ENCODE results near the gene TESK1.
"Not testable (repeated sequence)": the region's sequence is repeated elsewhere in the genome, so short reads cannot be mapped to it uniquely, and the experiment has no call there.

TESK1 gene

DNA sequence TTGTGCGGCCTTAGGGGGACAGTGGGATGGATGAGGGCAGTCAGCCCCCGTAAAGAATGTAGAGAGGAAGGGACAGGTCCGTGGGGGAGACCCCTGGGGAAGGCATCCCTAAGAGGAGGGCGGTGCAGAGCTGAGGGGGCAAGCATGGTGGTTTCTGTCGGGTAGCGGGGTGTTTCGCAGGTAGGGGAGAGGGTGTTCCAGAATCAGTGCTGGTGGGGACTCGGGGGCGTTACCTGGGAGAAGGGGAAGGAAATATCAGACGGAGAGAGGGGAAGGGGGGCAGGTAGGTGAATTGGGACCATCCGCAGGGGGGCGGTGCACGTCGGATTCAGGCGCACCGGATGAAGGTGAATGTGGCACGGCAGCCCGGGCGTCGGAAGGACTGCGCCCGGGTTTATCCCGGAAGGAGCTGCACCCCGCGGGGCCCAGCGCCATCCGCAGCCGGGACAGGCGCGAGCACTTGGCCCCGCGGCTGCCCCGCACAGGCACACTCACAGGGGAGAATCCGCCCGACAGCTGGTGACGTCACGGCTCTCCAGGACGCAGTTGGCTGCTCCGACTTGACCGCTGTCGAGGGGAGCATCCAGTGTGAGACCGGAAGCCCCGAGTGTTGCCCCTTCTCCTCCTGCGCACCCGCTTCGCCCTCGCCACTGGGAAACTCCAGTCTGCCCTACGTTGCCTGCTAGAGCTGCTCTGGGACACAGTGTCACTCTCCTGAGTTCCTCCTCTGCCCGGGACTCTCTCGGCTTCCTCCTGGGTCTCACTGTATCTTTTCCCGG, 11.8 kb downstream of the TESK1 start:
- DNase-seq, result peak; percentile 89 to 93 (median 92)

DNA sequence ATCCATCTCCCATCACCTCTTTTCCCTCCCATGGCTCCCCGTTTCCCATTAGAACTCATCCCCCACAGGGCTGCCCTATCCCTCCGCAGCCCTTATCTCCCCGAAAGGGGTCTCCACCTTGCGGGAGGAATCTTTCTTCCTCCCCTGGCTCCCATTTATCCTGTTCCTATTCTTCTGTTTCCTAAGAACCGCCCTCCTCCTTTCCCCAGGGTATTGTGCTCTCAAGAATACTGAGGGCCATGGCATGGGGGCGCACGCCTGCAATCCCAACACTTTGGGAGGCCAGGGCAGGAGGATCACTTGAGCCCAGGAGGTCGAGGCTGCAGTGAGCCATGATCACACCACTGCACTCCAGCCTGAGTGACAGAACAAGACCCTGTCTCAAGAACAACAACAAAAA, 12.5 kb downstream of the TESK1 start:
- no peak for DNase-seq

DNA sequence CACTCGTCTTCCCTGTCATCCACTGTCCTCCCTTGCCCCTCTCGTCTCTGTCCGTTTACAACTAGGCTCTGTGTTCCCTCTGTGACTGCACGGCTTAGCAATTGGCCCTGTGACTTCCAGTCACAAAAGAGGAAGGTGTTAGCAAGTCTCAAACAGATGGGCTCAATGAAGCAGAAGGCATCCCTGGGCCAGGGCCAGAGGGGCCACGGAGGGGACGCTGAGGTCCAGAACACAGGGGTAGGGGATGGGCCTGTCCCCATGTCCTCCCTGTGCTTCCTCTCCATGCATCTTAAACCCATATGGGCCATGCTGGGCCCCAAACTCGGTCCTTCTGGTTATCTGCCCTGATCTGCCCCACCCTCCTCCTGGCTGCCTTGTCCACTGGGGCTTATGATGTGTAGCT, 13.3 kb downstream of the TESK1 start, which contains the start of gene CD72:
TSS of gene CD72 (minus strand) at position 89 of the 403 bp plus-strand sequence. CDS start 110 bp downstream, outside the sequence.
- DNase-seq, result peak; percentile 66 to 72 (median 71)

DNA sequence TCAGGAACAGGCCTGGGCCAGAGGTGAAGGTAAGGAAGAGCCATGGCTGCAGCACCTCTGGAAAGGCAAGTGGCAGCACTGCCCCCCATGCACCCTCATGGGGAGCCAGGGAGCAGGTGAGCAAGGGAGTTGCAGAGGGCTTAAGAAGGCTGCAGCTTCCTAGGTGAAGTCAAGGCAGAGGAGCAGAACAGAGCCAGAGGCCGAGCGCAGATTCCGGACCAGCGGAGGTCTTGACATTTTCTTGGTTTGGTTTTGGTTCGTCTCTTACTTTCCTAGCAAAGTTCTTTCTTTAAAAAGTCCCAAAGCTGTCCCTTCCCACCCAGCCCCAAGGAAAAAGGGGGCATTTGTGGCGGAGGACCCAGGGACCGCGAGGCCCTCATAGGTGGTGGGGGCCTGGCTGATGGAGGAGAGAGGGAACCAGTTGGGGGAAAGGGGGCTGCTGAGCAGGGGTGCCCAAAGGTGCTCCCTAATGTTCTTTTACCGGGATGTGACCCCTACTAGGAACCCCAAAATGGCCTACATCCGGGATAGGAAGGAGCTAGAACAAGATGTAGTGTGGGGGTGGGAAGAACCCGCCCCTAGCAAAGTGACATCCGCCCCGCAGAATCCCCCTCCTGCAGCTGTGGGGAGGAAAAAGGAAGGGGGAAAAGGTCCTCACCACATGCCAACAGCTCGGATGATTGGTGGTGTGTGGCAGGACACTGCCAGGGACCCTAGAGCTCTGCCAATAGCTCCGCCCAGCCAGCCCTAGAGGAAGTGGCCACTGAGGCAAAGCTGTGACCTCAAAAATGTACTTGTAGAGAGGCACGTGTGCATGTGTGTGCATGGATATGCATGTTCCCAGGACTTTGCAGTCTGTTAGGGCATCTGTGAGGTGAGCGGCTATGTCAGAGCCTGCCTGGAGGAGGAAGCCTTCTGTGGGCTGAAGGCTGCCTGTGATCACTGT, 14.1 kb downstream of the TESK1 start:
- peak; percentile 35 to 64 (median 58) for DNase-seq

DNA sequence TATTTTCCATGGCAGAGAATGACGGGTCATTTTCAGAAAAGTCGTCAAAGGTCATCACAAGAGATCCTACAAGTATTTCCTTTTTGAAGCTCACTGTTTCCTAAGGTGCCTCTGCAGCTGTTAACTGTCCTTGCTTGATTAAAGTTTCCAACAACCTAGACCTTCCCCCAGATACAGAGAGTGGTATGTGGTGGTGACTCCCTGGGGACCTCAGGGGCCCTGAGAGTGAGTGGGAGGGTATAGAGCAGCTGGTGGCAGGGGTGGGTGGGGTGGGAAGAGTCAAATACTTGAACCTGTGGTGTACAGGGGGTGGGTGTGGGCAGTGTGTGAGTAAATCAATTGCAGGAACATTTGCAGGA, 14.7 kb downstream of the TESK1 start:
- DNase-seq, result no peak

DNA sequence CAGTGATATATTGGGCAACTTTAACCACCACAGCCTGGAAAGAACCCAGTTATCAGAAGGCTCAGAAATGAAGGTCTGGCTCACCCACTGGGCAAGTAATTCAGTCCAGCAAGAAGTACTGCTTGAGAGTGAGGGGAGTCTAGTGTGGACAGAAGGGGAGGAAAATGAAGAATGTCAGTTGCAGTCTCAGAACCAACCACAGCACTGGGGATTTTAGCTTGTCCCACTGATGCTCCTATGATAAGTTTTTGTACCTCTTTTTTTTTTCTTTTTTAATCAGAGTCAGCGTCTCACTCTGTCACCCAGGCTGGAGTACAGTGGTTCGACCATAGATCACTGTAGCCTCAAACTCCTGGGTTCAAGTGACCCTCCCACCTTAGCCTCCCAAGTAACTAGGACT, 22.5 kb downstream of the TESK1 start:
- DNase-seq, result no peak

DNA sequence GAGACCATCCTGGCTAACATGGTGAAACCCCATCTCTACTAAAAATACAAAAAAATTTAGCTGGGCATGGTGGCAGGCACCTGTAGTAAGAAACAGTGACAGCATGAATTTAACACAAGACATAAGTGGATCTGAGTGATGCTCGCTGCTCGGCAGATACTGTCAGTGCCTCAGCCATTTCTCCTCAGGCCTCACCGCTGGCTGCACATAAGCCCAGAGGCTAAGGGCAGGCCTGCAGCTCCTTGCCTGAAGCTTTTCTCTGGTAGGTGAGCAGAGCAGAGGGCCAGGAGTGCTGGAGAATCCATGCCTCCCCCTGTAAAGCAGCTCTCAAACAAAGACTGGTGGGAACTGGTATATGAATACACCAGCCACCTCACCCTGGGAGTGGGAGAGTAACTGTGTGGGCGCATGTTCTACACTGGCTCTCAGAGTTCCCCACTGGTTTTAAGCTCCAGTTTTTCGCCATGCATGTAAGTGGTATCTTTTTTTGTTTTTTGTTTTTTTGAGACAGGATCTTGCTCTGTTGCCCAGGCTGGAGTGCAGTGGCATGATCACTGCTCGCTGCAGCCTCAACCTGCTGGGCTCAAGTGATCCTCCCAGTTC, 23.4 kb downstream of the TESK1 start:
- DNase-seq, result peak; percentile 45 to 49 (median 47)

DNA sequence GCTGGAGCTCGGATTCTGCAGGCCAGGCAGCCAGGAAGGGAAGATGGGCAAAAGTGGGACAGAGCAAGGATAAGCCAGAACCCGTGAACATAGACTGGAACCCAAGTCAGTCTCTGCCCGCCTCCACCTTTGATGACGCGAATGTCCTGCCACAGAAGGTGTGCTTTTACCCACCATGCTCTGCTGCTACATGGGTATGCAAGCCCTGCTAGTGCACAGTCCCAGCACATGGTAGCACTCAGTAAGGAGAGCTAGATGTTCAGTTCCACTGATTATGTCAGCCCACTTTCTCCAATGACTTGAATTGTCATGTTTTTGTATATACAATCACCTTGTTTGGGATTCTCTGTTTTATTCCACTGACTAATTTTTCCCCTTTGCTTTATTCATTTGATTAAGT, 24.5 kb downstream of the TESK1 start:
- DNase-seq, result no peak

DNA sequence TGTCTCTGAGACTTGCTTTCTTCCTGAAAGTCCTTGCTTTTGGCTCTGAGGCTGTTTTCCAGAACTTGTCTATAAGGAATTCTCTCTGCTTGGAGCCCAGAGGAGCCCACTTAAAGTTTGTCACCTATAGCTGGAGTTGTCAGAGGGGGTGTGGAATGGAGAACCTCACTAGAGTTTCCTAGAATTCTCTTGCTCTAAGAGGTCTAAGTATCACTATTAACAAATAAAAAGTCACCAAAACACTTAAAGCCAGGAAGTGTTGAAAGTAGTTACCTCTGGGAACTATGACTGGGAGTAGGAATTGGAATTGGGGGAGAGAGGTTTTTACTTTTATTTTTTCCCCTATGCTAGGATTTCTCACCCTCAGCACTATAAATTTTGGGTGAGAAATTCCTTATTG, 30.7 kb downstream of the TESK1 start:
- no peak for DNase-seq

DNA sequence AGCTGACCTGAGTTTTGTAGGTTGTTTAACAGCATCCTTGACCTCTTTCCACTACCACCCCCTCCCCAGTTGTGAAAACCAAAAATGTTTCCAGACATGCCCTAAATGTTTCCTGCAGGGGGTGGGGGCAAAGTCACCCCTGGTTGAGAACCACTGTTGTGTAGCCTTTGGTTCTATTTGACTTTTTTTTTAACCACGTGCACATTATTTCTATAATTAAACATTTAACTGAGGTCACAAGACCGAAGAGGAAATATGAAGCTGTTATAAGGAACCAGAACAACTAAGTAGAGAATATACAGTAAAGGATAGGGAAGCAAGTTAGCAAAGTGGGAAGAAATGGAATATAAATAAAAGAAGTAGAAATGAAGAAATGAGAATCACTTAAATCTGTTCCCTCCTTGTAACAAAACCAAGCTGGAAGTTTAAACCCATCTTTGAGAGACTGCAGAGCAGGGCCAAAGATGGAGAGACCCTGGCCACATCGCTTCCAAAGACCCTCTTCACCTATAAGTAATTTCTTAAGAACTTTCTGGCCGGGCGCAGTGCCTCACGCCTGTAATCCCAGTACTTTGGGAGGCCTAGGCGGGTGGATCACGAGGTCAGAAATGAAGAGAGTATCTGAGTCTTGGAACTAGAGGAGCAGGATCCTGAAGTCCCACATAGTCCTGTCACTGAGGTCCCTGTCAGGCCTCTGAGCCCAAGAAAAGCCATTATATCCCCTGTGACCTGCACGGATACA, 31.2 kb downstream of the TESK1 start:
- DNase-seq, result peak in 2 of 3 donors; percentile 55 to 63

DNA sequence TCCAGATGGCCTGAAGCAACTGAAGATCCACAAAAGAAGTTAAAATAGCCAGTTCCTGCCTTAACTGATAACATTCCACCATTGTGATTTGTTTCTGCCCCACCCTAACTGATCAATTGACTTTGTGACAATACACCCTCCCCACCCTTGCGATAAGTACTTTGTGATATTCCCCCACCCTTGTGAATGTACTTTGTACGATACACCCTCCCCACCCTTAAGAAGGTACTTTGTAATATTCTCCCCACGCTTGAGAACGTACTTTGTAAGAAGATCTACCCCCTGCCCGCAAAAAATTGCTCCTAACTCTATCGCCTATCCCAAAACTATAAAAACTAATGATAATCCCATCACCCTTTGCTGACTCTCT, 31.8 kb downstream of the TESK1 start:
- DNase-seq, result not testable (repeated sequence)

DNA sequence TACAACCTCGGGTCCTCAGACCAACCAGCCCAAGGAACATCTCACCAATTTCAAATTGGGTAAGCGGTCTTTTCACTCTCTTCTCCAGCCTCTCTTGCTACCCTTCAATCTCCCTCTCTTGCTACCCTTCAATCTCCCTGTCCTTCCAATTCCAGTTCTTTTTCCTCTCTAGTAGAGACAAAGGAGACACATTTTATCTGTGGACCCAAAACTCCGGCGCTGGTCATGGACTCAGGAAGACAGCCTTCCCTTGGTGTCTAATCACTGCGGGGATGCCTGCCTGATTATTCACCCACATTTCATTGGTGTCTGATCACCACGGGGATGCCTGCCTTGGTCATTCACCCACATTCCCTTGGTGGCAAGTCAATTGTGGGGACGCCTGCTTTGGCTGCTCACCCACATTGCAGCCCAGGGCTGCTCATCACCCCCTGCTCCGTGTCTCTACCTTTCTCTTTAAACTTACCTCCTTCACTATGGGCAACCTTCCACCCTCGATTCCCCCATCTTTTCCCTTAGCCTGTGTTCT, 32.4 kb downstream of the TESK1 start:
- DNase-seq, result not testable (repeated sequence)

DNA sequence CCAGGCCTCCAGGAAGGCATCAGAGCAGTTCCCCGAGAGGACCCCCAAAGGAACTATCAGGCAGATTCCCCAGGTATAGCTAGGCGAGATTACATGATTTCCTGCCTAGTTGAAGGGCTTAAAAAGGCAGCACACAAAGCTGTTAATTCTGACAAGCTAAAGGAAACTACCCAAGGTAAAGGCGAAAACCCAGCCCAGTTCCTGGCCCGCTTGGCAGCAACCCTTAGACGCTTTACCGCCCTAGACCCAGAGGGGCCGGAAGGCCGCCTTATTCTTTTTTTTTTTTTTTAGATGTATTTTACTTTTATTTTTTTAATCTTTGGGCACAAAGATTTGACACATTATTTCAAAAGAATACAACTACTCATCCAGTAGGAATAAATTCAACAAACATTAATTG, 33.7 kb downstream of the TESK1 start:
- not testable (repeated sequence) for DNase-seq

DNA sequence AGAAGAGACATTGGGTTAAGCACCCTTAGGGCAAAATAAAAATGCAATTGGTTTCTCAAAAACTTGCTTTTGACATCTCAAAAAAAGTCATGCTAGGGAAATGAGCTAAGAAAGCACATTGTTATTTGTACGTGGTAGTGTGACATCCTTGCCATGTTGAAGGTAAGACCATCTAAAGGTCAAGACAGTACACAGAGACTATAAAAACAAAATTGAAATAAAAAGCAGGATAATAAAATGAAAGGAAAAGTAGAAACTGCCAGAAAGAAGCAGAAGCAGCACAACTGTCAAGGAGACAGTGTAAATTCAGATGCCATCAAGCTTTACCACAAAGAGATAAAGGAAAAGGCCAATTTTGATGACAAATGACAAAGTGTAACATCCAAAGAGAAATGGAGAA, 34.2 kb downstream of the TESK1 start:
- DNase-seq, result not testable (repeated sequence)

DNA sequence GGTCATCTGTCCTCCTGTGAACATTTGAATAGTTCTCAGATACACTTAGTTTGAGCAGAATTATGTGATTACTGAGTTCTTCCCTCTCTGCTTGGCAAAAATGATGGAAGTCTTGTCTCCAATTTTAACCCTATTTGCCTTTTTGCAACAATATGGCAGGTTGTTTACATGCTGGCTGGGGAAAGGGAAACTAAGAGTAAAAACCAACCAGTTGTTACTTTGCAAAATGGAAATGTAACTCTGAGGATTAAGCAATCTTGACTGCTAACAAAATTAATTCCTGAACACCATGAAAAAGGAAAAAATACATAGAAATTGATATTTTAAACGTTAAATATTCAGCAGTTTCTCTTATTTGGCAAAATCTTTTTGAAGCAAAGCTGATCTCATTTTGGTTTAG, 34.6 kb downstream of the TESK1 start:
- DNase-seq, result peak in 2 of 3 donors; percentile 27 to 30

DNA sequence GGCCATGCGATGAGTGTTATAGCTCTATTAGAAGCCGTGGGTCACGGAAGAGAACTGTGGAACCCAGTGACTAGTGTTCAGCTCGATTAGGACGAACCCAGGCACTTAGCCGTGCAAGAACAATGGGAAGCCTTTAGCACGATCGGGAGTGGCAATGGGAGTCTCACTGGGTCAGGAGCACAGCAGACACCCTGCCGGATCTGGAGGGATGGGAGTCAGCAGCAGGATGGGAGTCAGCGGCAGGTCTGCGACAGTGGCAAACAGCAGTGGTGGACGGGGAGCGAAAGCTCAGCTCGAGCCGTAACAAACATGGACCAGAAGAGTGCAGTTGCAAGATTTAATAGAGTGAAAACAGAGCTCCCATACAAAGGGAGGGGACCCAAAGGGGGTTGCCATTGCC, 35.4 kb downstream of the TESK1 start:
- not testable (repeated sequence) for DNase-seq

DNA sequence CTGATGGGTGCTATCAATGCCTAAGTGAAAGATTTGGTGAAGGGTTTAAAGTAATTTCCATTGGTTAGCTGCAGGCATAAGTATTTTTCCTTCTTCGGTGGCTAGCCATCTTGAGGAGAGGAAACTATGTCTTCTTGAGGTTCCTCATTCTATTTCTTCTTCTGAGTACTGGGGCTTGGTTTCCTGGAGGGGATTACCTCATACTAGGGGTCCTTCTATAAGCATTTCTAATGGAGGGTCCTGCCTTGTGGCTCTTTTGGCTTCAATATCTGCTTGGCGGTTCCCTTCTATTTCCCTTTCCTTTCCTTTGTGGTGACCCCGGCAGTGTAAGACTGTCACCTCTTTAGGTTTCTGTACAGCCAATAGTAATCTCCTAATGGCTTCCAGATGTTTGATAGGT, 36.4 kb downstream of the TESK1 start:
- DNase-seq, result not testable (repeated sequence)

DNA sequence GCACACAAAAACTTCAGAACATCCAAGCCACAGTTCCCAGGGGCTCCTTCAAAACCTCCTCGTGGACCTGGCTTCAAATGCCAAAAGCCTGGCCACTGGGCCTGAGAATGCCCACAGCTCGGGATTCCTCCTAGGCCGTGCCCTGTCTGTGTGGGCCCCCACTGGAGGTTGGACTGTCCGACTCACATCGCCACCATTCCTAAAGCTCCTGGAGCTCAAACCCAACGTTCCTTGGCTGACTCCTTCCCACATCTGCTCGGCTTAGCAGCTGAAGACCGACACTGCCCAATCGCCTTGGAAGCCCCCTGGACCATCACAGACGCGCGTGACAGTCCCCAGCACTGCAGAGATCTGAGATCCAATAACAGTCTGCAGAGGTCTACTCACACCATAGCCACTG, 38.0 kb downstream of the TESK1 start:
- DNase-seq, result no peak

DNA sequence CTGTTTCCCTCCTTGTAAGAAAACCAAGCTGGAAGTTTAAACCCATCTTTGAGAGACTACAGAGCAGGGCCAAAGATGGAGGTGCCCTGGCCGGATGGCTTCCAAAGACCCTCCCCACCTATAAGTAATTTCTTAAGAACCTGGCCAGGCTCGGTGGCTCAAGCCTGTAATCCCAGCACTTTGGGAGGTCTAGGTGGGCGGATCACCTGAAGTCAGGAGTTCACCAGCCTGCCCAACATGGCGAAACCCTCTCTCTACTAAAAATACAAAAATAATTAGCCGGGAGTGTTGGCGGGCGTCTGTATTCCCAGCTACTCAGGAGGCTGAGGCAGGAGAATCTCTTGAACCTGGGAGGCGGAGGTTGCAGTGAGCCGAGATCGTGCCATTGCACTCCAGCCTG, 40.7 kb downstream of the TESK1 start:
- DNase-seq, result not testable (repeated sequence)

DNA sequence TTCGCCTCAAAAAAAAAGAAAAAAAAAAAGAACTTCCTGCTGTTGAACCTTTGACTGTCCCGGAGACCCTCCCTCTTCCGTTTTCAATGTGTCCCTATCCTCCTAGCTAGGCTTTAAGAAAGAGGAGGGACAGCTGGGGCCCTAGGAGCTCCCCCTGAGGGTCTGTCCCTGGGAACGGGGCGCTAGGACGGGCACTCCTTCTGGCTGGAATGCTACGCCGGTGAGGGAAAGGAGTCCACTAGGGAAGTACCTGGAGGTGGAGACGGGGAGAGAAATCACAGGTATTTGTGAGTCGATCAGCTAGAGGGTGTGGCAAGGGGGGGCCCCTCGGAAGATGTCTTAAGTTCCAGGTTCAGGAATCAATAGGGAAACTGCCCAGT, 41.1 kb downstream of the TESK1 start:
- DNase-seq, result no peak

DNA sequence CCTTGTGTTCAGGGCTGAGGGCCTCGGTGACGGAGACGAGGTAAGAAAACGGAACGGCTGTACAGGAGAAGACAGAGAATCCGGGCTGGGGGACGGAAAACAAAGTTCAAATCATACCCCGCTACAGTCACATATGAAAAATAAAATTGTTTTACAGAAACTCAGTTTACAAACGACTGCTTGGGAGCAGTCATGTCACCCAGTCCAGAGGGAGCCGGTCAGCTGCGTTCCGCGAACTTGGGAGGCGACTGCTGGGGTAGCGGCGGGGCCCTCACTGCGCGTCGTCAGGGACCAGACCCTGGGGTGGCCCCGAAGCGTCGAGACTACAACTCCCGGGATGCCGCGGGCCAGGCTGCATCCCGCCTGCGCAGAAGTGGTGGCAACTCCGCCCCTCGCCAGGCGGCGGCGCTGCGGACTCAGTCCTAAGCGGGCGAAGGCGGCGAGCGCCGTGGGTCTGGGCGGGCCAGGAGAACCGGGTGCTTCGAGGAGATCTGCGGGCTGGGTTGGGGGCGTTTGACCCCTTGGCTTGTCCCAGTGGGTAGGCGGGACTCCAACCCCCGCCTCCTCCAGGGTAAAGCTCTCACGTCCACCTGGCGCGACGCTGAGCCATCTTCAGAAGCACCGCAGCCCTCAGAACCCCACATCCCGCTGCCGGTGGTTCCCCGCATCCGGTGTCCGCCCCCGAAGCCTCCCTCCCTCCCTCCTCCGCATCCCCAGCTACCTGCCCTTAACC, 41.6 kb downstream of the TESK1 start:
- peak; percentile 96 to 97 (median 97) for DNase-seq

All from suppressor macrophage treated with lipopolysaccharide for 1 hour (primary cell).